ENCODE measurements around the gene POLN.
A peak's percentile ranks its signal among the peaks of the same experiment; 100 is the strongest.

The POLN gene

DNA sequence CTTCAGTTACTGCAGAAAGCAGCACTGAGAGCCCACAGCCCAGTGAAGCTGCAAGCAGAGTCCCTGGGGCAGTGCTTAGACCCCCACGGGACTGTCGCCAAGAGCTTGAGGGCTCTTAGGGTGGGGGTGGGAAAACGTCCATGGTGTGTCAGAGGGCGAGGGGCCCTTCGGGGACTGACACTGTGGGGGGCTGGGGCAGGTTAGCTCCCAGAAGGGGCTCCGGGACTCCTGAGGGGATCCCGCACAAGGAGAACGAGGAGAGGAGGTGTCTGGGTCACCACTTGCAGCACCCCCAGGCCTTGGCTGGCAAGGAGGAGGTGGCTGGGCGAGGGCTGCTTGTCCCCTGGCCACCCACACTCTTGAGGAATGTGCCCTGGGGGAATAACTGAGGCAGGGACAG, 162.0 kb downstream of the POLN start:
- DNase-seq, result peak; percentile 4

GRCh38 chr4:2079006-2079405, 162.9 kb downstream of the POLN start:
- no peak for DNase-seq

- DNase-seq, result no peak
Observed at GRCh38 chr4:2078584-2078983, 163.3 kb downstream of the POLN start.

GRCh38 chr4:2077537-2078460, 164.1 kb downstream of the POLN start:
- no peak for DNase-seq

DNA sequence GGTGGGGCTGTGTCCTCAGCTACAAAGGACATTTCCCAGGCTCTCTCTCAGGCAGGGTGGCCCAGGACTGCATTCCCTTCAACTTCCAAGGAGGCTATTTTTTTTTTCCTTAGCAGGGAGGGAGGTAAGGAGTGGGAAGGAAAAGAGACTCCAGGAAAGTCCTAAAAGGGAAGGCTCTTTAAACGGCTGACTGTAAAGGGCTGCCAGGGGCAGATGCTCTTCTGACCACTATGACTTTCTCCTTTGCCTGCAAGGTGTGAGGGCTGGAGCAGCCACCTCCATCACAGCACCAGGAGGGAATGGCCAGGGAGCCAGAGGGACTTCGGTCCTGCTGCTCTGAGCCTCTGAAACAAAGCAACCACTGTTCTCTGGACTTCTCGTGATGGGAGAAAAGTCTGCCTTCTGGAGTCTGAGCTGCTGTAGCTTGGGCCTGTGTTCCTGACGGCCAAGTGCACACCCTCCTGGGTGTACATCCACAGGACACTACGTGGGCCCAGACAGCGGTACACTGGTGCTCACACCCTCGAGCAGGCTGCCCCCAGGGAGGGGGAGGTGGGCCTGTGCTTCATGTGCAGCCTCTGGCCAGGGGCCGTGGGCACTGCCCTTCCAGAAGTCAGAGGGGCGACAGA, 164.9 kb downstream of the POLN start:
- DNase-seq, result no peak

- no peak for DNase-seq
Observed at GRCh38 chr4:2075987-2076907, 165.7 kb downstream of the POLN start.

DNA sequence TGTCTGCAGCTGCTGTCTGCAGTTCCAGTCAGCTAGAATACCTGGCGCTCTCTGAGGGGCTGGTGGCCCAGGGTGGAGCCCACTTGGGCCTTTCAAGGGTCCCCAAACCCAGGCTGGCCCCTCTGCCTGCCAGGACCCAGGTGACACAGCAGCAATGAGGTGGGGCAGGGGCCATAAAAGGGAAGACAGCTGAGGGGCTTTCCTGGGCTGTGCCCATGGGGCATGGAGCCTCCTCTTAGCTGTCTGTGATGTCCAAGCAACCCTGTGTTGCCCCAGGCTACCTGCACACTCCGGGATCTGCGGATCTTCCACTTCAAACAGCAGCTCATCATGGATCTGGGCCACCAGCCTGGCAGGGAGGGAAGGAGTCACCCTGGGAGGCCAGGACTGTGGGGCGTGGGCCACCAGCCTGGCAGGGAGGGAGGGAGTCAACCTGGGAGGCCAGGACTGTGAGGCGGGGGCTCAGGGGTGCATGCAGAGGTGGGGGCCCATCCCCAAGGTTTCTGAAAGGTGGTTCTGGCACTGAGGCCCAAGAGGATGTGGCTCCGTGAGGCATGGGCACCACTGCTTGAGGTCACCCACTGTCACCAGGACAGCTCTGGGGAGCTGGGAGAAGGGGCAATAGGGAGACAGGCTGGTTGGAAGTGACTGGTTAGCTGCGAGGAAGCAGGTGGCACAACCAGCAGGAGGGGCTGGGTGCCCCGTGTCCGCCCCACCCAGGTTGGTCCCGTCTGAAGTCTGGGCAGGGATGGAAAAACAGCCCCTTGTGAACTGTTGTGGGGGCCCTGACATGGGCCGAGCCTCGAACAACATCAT, 166.5 kb downstream of the POLN start:
- DNase-seq, result no peak

DNA sequence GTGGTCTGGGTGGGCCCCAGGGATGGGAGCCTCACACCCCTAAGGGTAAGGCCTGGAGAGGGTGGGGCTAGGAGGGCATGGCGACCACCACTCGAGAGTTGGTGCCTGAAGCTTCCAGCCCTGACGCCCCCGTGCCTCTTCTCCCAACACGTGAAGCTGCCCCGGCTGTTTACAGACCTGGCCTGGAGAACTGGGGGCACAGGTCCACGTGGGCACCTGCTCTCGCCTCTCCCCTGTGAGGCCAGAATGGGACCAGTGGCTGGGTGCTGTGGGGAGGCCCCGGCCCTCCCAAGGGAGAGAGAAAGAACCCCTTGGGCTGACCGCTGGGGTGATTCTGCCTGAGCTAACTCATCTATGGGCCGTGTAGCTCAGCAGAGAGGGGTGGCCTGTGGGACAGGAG, 167.3 kb downstream of the POLN start:
- DNase-seq, result no peak

GRCh38 chr4:2073808-2074481, 168.0 kb downstream of the POLN start:
- DNase-seq, result no peak

DNA sequence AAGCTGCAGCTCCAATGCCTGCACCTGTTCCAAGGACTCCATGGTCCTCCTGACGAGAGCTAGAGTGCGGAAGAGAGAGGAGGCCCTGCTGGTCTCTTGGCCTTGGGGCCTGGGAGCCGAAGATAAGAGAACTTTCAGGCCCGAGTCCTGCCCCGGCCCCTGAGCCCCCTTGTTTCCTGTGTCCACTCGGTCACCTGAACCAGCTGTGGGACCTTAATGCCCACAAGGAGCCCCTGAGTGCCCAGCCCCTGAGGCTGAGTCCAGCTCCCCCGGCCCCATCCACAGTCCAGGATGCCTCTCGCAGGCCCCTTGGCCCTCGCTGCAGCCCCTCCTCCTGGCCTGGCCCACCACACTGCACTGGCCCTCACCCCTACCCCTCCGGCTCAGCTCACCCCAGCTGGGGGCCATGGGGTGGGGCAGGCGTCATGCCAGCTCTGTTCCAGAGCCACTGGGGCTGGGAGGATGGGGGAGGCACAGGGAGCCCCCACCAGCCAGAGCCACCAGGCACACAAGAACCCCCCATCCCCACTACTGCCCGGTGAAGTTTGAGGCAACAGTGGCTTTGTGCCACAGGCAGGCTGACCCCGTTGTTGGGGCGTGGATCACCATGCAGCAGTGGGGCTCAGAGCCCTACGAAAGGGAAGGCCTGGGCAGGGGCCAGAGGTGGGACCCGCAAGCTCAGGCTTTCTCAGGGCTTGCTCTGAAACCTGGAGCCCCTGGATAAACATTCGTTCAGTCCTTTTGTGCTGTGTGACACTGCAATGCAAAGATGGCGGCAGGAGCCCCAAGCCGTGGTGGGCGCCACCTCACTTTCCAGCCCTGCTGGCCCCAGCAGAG, 168.7 kb downstream of the POLN start:
- DNase-seq, result no peak

- no peak for DNase-seq
Observed at GRCh38 chr4:2071912-2072867, 169.7 kb downstream of the POLN start.

GRCh38 chr4:2071252-2071911, 170.5 kb downstream of the POLN start:
- DNase-seq, result no peak

DNA sequence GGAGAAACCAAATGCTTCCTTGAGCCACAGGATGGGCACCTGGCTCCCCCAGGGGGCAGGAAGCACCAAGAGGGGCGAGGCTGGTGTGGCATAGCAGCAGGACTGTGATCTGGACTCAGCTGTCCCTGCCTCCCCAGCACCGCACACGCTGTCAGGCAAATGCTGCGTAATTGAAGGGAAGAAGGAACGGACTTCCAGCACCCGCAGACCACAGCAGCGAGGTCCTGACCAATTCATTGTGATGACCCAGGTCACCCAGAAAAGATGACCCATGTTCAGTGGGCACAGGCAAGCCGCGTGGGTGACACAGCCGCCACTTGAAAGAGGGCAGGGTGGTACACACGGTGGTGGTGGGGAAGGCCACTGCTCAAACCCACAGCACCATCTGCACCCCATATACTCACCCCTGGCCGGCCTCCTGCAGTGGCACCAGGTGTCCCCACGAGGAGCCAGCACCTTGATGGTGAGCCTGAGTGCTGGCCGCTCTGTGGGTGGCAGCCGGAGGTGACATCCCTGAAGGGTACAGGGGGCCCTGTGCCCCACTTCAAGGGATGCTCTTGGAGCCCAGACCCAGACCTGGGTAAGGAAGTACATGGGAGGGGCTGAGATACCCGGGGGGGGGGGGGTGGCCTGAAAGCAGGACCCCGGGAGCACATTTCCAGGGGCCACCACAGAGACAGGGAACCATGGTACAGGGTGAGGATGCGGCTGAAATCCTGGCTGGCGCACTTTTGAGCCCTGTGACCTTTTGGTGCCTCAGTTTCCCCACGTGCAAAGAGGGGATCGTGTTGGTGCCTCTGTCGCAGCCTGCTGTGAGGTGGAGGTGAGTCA, 171.3 kb downstream of the POLN start:
- DNase-seq, result no peak

GRCh38 chr4:2069986-2070385, 171.9 kb downstream of the POLN start:
- DNase-seq, result no peak

- no peak for DNase-seq
Observed at GRCh38 chr4:2069161-2069971, 172.6 kb downstream of the POLN start.

DNA sequence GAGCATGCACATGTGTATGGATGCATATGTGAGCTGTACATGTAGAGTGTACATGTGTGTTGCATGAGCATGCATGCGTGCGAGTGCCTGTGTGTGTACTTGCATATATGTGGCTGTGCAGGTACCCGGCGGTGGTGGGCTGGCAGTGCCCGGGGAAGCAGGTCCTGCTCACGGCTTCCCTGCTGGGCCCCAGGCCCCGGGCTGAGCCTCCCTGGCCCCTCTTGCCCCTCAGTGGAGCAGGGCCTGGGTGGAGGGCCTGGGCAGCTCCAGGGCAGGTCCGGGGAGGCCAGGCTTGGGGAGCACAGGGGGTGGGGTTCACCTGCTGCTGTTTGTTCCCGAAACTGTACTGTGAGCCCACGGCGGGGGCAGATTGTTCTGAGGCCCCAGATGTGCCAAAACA, 173.4 kb downstream of the POLN start:
- DNase-seq, result no peak

DNA sequence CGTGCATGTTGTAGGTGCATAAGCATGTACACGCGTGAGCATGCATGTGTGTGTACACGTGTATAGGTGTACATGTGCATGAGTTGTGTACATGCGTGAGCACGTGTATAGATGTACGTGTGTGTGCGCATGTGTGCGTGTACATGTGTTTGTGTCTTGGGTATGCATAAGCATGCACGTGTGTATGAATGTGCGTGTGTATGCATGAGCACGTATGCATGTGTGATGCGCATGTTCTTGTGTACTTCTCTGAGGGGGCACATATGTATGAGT, 173.8 kb downstream of the POLN start:
- no peak for DNase-seq

All from activated naive CD4-positive, alpha-beta T cell treated with anti-CD3 and anti-CD28 coated beads, Interleukin-2, amount 50 U/mL, for 16 hours (primary cell).